Measurements from ENCODE around the gene PGLYRP2. TPM values are rescaled to one million over a fixed set of nuclear protein-coding genes. Genes with fewer than 3 reads are reported as not detected.

PGLYRP2 gene, protein sequence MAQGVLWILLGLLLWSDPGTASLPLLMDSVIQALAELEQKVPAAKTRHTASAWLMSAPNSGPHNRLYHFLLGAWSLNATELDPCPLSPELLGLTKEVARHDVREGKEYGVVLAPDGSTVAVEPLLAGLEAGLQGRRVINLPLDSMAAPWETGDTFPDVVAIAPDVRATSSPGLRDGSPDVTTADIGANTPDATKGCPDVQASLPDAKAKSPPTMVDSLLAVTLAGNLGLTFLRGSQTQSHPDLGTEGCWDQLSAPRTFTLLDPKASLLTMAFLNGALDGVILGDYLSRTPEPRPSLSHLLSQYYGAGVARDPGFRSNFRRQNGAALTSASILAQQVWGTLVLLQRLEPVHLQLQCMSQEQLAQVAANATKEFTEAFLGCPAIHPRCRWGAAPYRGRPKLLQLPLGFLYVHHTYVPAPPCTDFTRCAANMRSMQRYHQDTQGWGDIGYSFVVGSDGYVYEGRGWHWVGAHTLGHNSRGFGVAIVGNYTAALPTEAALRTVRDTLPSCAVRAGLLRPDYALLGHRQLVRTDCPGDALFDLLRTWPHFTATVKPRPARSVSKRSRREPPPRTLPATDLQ
- 10 to 100 TPM in 1 of 2 donors, 1 to 10 TPM in 1; 9.2 to 31.9 TPM for total RNA-seq

- Histone ChIP-seq H3K4me3 (no peak within 1 kb of the TSS), H3K36me3 (no peaks in the 10 kb centered on the region), H3K27me3 (replicated peaks; ENCODE audit: insufficient read depth) (no peaks in the 10 kb centered on the region), H3K4me1 (replicated peaks) (peaks cover 9% of the 10 kb centered on the region), H3K27ac (peak within 1 kb of the TSS; percentile 58 to 76), H3K9me3 (no peaks in the 10 kb centered on the region)
- DNase-seq (ENCODE audit: low spot score), result peak; percentile 86
- intact Hi-C loops (cut with DNase I), result no loop called here
- 55% methylated on average over 16 of the region's 16 CpGs for WGBS
- TF ChIP-seq POLR2AphosphoS5 (IDR thresholded peaks at IDR 0.05) (peak; percentile 84), POLR2A (IDR thresholded peaks at IDR 0.05) (no peak)
- TF ChIP-seq, protein P1, sequence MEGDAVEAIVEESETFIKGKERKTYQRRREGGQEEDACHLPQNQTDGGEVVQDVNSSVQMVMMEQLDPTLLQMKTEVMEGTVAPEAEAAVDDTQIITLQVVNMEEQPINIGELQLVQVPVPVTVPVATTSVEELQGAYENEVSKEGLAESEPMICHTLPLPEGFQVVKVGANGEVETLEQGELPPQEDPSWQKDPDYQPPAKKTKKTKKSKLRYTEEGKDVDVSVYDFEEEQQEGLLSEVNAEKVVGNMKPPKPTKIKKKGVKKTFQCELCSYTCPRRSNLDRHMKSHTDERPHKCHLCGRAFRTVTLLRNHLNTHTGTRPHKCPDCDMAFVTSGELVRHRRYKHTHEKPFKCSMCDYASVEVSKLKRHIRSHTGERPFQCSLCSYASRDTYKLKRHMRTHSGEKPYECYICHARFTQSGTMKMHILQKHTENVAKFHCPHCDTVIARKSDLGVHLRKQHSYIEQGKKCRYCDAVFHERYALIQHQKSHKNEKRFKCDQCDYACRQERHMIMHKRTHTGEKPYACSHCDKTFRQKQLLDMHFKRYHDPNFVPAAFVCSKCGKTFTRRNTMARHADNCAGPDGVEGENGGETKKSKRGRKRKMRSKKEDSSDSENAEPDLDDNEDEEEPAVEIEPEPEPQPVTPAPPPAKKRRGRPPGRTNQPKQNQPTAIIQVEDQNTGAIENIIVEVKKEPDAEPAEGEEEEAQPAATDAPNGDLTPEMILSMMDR (IDR thresholded peaks at IDR 0.05), result peak; percentile 35 to 87 (median 75)
Measured at GRCh38 chr19:15479391-15480345, at the start of gene PGLYRP2. Gene PGLYRP2, minus strand, starts transcription at chr19:15479501. Its CDS starts 130 bp downstream, at chr19:15479371.

DNA sequence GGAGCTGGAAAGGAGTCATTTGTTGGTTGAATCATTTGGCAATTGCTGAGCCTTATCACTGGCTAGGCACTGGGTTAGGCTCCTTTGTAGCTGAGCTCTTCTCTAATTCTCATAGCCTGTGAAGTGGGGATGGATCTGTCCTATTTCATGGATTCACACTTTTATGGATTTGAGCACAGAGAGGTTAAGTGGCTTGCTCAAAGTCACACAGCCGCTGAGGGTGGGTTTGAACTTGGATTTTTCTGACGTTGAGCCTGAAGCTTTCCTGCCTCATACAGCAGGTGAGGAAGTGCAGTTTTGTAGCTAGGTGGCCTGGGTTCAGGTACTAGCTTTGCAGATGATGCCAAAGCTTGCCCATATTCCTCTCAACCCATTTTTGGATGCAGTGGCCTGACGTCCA, 48.4 kb upstream of the PGLYRP2 start:
- TF ChIP-seq, protein P1 (IDR thresholded peaks at IDR 0.05), result no peak
- TF ChIP-seq POLR2AphosphoS5 (IDR thresholded peaks at IDR 0.05) (no peak), POLR2A (IDR thresholded peaks at IDR 0.05) (no peak)
- Histone ChIP-seq H3K27ac (no peak overlapping the region), H3K27me3 (replicated peaks; ENCODE audit: insufficient read depth) (no peaks in the 10 kb centered on the region), H3K36me3 (no peaks in the 10 kb centered on the region), H3K9me3 (no peaks in the 10 kb centered on the region), H3K4me1 (replicated peaks) (no peaks in the 10 kb centered on the region), H3K4me3 (no peak overlapping the region)
- intact Hi-C loops (cut with DNase I), result no loop called here
- DNase-seq (ENCODE audit: low spot score), result no peak
- WGBS, result 55% methylated on average over 3 of the region's 3 CpGs

DNA sequence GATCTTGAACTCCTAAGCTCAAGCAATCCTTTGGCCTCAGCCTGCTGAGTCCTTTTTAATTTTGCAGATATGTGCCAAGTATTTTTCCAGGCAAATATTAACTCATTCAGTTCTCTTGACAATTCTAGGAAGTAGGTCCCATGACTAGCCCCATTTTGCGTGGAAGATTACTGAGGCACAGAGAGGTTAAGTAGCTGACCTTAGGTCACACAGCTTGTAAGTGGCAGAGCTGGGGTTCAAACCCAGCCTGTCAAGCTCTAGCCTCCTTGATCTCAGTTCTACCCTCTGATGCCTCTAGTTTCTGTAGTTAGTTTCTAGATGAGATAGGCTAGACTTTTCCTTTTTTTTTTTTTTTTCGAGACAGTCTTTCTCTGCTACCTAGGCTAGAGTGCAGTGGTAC, 47.1 kb upstream of the PGLYRP2 start:
- H3K4me3 ChIP-seq, result no peak overlapping the region
- no peaks in the 10 kb centered on the region for H3K9me3 ChIP-seq
- intact Hi-C loops (cut with DNase I), result no loop called here
- no peak overlapping the region for H3K27ac ChIP-seq
- no peak for DNase-seq (ENCODE audit: low spot score)
- no peaks in the 10 kb centered on the region for H3K4me1 ChIP-seq (replicated peaks)
- H3K36me3 ChIP-seq, result no peaks in the 10 kb centered on the region
- 68% methylated on average over 2 of the region's 2 CpGs for WGBS
- H3K27me3 ChIP-seq (replicated peaks; ENCODE audit: insufficient read depth), result no peaks in the 10 kb centered on the region
- TF ChIP-seq, protein P1 (IDR thresholded peaks at IDR 0.05), result no peak
- TF ChIP-seq POLR2AphosphoS5 (IDR thresholded peaks at IDR 0.05) (no peak), POLR2A (IDR thresholded peaks at IDR 0.05) (no peak)

DNA sequence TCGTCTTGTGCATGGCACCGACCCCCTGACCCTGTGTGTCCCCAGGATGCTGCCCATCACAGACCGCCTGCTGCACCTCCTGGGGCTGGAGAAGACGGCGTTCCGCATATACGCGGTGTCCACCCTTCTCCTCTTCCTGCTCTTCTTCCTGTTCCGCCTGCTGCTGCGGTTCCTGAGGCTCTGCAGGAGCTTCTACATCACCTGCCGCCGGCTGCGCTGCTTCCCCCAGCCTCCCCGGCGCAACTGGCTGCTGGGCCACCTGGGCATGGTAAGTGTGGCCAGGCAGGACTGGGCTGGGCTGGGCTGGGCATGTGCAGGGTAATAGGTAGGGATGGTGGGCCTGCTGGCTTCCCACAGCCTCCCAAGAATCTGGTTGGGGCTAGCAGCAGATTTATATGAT, 46.0 kb upstream of the PGLYRP2 start:
- WGBS, result 88% methylated on average over 15 of the region's 15 CpGs
- no peaks in the 10 kb centered on the region for H3K27me3 ChIP-seq (replicated peaks; ENCODE audit: insufficient read depth)

More for the DNA sequence above, 46.0 kb upstream of the PGLYRP2 start:
- intact Hi-C loops (cut with DNase I), result no loop called here
- Histone ChIP-seq H3K4me1 (replicated peaks) (no peaks in the 10 kb centered on the region), H3K27ac (no peak overlapping the region), H3K9me3 (no peaks in the 10 kb centered on the region), H3K4me3 (no peak overlapping the region), H3K36me3 (no peaks in the 10 kb centered on the region)
- no peak for DNase-seq (ENCODE audit: low spot score)
- TF ChIP-seq POLR2AphosphoS5 (IDR thresholded peaks at IDR 0.05), result no peak
- no peak for TF ChIP-seq POLR2A (IDR thresholded peaks at IDR 0.05)
- TF ChIP-seq, protein P1 (IDR thresholded peaks at IDR 0.05), result no peak

All from prostate gland (tissue), 2 donors.